Measurements from ENCODE around the gene SLC14A1. TPM values are rescaled to one million over a fixed set of nuclear protein-coding genes. Genes with fewer than 3 reads are reported as not detected.

SLC14A1 gene
- total RNA-seq, 3 donors from 2014 or later = 0.64 to 2.6 (median 2.3) TPM

DNA sequence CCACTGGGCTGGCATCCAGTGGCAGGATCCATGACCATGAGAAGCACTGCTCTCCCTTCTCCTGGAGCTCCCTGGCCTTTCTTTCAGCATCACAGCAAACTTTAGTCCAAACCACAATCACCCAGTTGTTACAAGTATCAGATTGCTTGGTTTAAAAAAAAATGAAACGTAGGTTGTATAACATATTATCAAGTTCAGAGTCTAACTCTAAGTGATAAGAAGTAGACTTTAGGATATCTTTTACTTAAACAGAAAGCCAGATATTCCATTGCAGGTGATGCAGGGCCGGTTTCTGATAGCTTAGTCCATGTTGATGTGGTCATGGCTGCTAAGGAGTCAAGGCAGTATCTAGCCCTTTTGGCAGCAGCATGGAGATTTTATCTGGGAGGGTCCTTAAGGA lies 24.5 kb downstream of the SLC14A1 start:
- TF ChIP-seq POLR2AphosphoS5 (IDR thresholded peaks at IDR 0.05) = no peak
- H3K27ac ChIP-seq = no peak overlapping the region
- H3K36me3 ChIP-seq = no peaks in the 10 kb centered on the region
- intact Hi-C loops (cut with DNase I; ENCODE audit: low total_unique reads) = no loop called here
- no peaks in the 10 kb centered on the region for H3K27me3 ChIP-seq
- H3K4me1 ChIP-seq = no peaks in the 10 kb centered on the region
- no peak overlapping the region for H3K4me3 ChIP-seq
- no peaks in the 10 kb centered on the region for H3K9me3 ChIP-seq
- DNase-seq (ENCODE audit: low spot score in 2 of 2) = no peak

DNA sequence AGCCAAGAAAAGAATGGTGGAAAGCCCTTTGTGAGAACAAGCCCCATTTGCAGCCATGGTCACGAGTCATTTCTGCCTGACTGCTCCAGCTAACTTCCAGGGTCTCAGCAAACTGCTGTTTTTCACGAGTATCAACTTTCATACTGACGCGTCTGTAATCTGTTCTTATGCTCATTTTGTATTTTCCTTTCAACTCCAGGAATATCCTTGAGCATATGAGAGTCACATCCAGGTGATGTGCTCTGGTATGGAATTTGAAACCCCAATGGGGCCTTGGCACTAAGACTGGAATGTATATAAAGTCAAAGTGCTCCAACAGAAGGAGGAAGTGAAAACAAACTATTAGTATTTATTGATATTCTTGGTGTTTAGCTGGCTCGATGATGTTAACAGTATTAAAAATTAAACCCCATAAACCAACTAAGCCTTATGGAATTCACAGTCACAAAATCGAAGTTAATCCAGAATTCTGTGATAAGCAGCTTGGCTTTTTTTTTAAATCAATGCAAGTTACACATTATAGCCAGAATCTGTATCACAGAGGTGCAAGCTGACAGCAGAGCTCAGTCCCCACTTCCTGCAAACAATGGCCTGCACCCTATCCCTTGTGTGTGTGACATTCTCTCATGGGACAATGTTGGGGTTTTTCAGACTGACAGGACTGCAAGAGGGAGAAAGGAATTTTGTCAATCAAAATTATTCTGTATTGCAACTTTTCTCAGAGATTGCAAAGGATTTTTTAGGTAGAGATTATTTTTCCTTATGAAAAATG lies 26.1 kb downstream of the SLC14A1 start:
- Histone ChIP-seq H3K27me3 (no peaks in the 10 kb centered on the region), H3K27ac (no peak overlapping the region), H3K36me3 (no peaks in the 10 kb centered on the region), H3K4me3 (no peak overlapping the region), H3K9me3 (no peaks in the 10 kb centered on the region), H3K4me1 (no peaks in the 10 kb centered on the region)
- intact Hi-C loops (cut with DNase I; ENCODE audit: low total_unique reads) = no loop called here
- DNase-seq (ENCODE audit: low spot score in 2 of 2) = no peak
- TF ChIP-seq POLR2AphosphoS5 (IDR thresholded peaks at IDR 0.05) = no peak
- TF ChIP-seq, protein P1, sequence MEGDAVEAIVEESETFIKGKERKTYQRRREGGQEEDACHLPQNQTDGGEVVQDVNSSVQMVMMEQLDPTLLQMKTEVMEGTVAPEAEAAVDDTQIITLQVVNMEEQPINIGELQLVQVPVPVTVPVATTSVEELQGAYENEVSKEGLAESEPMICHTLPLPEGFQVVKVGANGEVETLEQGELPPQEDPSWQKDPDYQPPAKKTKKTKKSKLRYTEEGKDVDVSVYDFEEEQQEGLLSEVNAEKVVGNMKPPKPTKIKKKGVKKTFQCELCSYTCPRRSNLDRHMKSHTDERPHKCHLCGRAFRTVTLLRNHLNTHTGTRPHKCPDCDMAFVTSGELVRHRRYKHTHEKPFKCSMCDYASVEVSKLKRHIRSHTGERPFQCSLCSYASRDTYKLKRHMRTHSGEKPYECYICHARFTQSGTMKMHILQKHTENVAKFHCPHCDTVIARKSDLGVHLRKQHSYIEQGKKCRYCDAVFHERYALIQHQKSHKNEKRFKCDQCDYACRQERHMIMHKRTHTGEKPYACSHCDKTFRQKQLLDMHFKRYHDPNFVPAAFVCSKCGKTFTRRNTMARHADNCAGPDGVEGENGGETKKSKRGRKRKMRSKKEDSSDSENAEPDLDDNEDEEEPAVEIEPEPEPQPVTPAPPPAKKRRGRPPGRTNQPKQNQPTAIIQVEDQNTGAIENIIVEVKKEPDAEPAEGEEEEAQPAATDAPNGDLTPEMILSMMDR (IDR thresholded peaks at IDR 0.05) = no peak
- TF ChIP-seq POLR2A (IDR thresholded peaks at IDR 0.05) = no peak

DNA sequence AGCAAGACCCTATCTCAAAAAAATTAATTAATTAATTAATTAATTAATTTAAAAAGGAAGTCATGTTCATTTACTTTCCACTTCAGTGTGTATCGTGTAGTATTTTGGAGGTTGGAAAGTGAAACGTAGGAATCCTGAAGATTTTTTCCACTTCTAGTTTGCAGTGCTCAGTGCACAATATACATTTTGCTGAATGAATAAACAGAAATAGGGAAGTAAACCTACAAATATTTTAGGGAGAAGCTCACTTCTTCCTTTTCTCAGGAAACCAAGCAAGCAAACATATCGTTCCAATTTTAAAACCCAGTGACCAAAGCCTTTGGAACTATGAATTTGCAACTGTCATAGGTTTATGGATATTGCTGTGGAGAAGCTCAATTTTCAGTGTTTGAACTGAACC lies 27.8 kb downstream of the SLC14A1 start:
- no peaks in the 10 kb centered on the region for H3K4me1 ChIP-seq
- no peak for DNase-seq (ENCODE audit: low spot score in 2 of 2)
- H3K9me3 ChIP-seq = no peaks in the 10 kb centered on the region
- H3K36me3 ChIP-seq = no peaks in the 10 kb centered on the region
- H3K4me3 ChIP-seq = no peak overlapping the region
- no peak overlapping the region for H3K27ac ChIP-seq
- H3K27me3 ChIP-seq = no peaks in the 10 kb centered on the region
- intact Hi-C loops (cut with DNase I; ENCODE audit: low total_unique reads) = no loop called here
- no peak for TF ChIP-seq POLR2A (IDR thresholded peaks at IDR 0.05)
- no peak for TF ChIP-seq POLR2AphosphoS5 (IDR thresholded peaks at IDR 0.05)
- TF ChIP-seq, protein P1 (IDR thresholded peaks at IDR 0.05) = no peak

DNA sequence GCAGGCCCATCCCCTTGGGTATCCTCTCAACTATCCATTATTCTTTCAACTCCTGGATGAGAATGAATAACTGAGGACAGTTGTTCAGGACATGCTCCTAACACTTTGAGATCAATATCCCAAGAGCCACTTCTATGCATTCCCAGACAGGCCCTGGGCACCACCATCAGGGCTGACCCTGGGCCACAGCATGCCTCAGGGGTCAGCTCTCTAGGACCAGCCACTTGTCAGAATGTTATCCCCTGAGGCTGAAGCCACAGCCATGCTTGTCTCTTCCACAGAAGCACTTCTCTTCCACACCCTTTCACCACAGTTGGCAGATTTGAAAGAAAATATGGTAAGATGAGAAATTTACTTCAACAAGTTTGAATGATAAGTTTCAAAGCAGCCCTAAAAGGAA lies 28.7 kb downstream of the SLC14A1 start:
- DNase-seq (ENCODE audit: low spot score in 2 of 2) = no peak
- H3K27me3 ChIP-seq = no peaks in the 10 kb centered on the region
- H3K27ac ChIP-seq = no peak overlapping the region
- no peaks in the 10 kb centered on the region for H3K4me1 ChIP-seq
- H3K36me3 ChIP-seq = no peaks in the 10 kb centered on the region
- intact Hi-C loops (cut with DNase I; ENCODE audit: low total_unique reads) = no loop called here
- no peaks in the 10 kb centered on the region for H3K9me3 ChIP-seq
- TF ChIP-seq POLR2AphosphoS5 (IDR thresholded peaks at IDR 0.05) (no peak), POLR2A (IDR thresholded peaks at IDR 0.05) (no peak)
- TF ChIP-seq, protein P1 (IDR thresholded peaks at IDR 0.05) = no peak
- H3K4me3 ChIP-seq = no peak overlapping the region

DNA sequence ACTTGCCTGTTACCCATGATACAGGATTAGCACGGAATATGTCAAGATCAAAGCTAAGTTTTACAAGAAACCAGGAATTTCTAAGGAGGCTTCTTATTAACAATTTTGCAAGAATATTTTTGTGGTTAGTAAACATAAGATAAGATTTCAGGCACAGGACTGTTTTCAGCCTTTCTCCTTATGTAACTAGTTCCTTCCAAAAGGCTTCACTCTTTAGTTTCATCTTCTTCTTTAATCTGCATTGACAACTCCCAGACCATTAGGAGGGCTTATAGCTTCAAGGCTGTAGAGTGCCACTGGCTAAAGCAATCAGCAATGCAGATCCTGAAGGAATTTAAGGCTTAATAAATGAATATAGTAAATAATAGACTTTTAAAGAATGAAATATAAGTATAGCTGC lies 29.3 kb downstream of the SLC14A1 start:
- Histone ChIP-seq H3K4me3 (no peak overlapping the region), H3K9me3 (no peaks in the 10 kb centered on the region), H3K27me3 (no peaks in the 10 kb centered on the region), H3K27ac (no peak overlapping the region), H3K4me1 (no peaks in the 10 kb centered on the region), H3K36me3 (no peaks in the 10 kb centered on the region)
- intact Hi-C loops (cut with DNase I; ENCODE audit: low total_unique reads) = no loop called here
- TF ChIP-seq, protein P1 (IDR thresholded peaks at IDR 0.05) = no peak
- no peak for TF ChIP-seq POLR2AphosphoS5 (IDR thresholded peaks at IDR 0.05)
- no peak for TF ChIP-seq POLR2A (IDR thresholded peaks at IDR 0.05)
- DNase-seq (ENCODE audit: low spot score in 2 of 2) = no peak

Measured in breast epithelium (tissue), 4 donors.